Fibroblast of lung (primary cell): ENCODE results near the gene XYLT2.

ENCODE experiments used
- EZH2 ChIP-seq: IDR thresholded peaks from 2 replicates; pipeline ENCODE4 v1.5.1; 2012; ENCODE audit warnings: low read length, control low read depth, mild to moderate bottlenecking; ENCODE audit errors: missing control alignments
- TF ChIP-seq, protein P1 (sequence below), 2 donors: IDR thresholded peaks in 1 of 2; conservative IDR thresholded peaks in 1 of 2; 1 replicate in 1 of 2; 2 replicates in 1 of 2; pipeline ENCODE4 v1.5.1; 2011 to 2012; ENCODE audit warnings: low read length in 2 of 2, control low read depth in 1 of 2, inconsistent platforms in 1 of 2, low read depth in 1 of 2, mild to moderate bottlenecking in 1 of 2

DNA sequence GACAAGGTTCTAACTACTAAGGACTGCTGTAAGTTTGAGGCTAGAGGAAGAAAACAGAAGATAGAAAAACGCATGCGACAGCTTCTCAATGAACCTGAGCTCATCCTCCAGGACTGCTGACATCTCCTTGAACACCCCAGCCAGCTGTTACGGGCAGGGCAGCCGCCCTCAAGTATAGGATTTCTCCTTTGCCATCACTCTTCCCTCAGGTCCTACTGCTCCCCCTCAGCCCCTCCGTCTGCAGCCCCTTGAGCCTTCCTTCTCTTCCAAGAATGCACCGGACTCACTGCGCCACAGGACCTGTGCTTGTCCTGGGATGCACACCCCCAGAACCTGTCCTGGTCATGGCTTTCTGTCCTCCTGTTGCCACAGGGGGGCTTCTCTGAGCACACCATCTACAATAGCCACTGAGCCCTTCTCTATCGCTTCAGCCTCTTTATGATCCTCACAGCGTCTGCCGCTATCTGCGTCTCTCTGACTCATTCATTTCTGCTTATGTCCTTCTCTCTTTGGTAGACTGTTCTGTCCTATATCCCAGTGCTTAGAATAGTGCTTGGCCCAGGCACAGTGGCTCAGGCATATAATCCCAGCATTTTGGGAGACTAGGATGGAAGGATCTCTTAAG is 15.7 kb upstream of the XYLT2 start:
- no peak for TF ChIP-seq EZH2
- TF ChIP-seq, protein P1, sequence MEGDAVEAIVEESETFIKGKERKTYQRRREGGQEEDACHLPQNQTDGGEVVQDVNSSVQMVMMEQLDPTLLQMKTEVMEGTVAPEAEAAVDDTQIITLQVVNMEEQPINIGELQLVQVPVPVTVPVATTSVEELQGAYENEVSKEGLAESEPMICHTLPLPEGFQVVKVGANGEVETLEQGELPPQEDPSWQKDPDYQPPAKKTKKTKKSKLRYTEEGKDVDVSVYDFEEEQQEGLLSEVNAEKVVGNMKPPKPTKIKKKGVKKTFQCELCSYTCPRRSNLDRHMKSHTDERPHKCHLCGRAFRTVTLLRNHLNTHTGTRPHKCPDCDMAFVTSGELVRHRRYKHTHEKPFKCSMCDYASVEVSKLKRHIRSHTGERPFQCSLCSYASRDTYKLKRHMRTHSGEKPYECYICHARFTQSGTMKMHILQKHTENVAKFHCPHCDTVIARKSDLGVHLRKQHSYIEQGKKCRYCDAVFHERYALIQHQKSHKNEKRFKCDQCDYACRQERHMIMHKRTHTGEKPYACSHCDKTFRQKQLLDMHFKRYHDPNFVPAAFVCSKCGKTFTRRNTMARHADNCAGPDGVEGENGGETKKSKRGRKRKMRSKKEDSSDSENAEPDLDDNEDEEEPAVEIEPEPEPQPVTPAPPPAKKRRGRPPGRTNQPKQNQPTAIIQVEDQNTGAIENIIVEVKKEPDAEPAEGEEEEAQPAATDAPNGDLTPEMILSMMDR (conservative IDR thresholded peaks at IDR 0.05 in 1 of 2, IDR thresholded peaks at IDR 0.05 in 1 of 2; ENCODE audit: low read depth in 1 of 2, low read length in 2 of 2): no peak
